ENCODE measurements around the gene MRPL34.

MRPL34 gene

DNA sequence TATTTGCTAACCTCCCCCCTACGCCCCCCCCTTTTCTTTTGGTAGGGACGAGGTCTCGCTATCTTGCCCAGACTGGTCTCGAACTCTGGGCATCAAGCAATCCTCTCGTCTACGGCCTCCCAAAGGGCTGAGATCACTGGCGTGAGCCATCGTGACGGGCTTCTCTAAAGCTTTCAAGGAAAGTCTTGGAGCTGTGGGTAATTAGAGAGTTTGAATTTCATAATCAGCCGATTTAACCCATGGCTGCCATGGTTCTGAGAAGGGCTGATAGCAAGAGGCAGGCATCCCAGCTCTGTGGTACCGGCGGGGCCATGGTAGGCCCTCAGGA is 1.8 kb upstream of the MRPL34 start:
- Histone ChIP-seq H3K36me3 (replicated peaks; ENCODE audit: low read depth, low read length) (no peaks in the 10 kb centered on the region), H3K27ac (ENCODE audit: low read length) (no peak overlapping the region), H3K4me1 (ENCODE audit: low read length) (peaks cover 24% of the 10 kb centered on the region), H3K4me2 (ENCODE audit: low read length) (peak overlapping the region; percentile 73), H4K20me1 (ENCODE audit: insufficient read depth, low read length) (no peaks in the 10 kb centered on the region), H3K79me2 (ENCODE audit: low read length) (peaks cover 17% of the 10 kb centered on the region), H3K9ac (ENCODE audit: low read length) (peak overlapping the region; percentile 41; the same call in 1 of the 2 replicates), H3K9me3 (ENCODE audit: insufficient read depth, low read length) (no peaks in the 10 kb centered on the region), H2AFZ (ENCODE audit: low read depth, low read length) (no peak overlapping the region), H3K27me3 (ENCODE audit: low read depth, low read length) (no peaks in the 10 kb centered on the region), H3K4me3 (ENCODE audit: low read length) (peak overlapping the region; percentile 82)
- no peak for TF ChIP-seq EZH2phosphoT487 (IDR thresholded peaks at IDR 0.05; ENCODE audit: low read depth)
- TF ChIP-seq, protein P1, sequence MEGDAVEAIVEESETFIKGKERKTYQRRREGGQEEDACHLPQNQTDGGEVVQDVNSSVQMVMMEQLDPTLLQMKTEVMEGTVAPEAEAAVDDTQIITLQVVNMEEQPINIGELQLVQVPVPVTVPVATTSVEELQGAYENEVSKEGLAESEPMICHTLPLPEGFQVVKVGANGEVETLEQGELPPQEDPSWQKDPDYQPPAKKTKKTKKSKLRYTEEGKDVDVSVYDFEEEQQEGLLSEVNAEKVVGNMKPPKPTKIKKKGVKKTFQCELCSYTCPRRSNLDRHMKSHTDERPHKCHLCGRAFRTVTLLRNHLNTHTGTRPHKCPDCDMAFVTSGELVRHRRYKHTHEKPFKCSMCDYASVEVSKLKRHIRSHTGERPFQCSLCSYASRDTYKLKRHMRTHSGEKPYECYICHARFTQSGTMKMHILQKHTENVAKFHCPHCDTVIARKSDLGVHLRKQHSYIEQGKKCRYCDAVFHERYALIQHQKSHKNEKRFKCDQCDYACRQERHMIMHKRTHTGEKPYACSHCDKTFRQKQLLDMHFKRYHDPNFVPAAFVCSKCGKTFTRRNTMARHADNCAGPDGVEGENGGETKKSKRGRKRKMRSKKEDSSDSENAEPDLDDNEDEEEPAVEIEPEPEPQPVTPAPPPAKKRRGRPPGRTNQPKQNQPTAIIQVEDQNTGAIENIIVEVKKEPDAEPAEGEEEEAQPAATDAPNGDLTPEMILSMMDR (IDR thresholded peaks at IDR 0.05; ENCODE audit: low read depth, low read length): no peak

DNA sequence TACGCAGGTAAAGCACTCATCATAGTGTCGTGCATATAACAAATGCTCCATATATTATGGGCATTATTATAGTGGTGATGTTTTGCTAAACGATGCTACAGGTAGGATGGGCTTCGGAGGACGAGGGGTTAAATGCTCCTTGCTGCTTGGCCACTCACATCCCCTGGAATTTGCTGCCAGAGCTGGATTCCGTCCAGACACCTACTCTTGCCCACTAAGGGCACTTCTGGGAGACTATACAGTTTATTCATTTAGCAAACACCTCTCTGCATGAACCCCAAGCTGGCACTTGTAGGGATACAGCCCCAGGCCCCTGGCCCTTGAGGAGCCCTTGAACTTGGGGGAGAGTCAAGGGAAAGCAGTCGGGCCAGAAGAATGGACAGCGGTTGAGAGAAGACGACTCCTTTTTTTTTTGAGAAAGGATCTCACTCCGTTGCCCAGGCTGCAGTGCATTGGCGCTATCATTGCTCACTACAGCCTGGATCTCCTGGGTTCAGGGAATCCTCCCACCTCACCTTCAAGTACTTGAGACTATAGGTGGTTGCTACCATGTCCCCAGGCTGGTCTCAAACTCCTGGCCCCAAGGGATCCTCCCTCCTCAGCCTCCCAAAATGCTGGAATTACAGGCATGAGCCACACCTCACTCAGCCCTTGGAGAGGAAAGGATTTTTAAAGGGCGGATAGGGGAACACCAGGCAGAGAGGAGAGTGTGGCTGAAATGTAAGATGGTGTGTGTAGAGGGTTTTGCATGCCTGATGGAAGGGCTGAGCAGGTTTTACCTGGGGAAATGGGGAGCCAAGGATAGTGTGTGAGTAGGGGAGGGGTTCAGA is 1.1 kb upstream of the MRPL34 start:
- Histone ChIP-seq H3K27ac (ENCODE audit: low read length) (peak overlapping the region; percentile 75), H3K4me2 (ENCODE audit: low read length) (peak overlapping the region; percentile 52), H2AFZ (ENCODE audit: low read depth, low read length) (no peak overlapping the region), H3K4me1 (ENCODE audit: low read length) (peaks cover 24% of the 10 kb centered on the region), H3K9me3 (ENCODE audit: insufficient read depth, low read length) (no peaks in the 10 kb centered on the region), H3K79me2 (ENCODE audit: low read length) (peaks cover 19% of the 10 kb centered on the region), H3K27me3 (ENCODE audit: low read depth, low read length) (no peaks in the 10 kb centered on the region), H3K4me3 (ENCODE audit: low read length) (peak overlapping the region; percentile 83), H3K36me3 (replicated peaks; ENCODE audit: low read depth, low read length) (no peaks in the 10 kb centered on the region), H4K20me1 (ENCODE audit: insufficient read depth, low read length) (no peaks in the 10 kb centered on the region), H3K9ac (ENCODE audit: low read length) (peak overlapping the region; percentile 25)
- TF ChIP-seq EZH2phosphoT487 (IDR thresholded peaks at IDR 0.05; ENCODE audit: low read depth): no peak
- TF ChIP-seq, protein P1 (IDR thresholded peaks at IDR 0.05; ENCODE audit: low read depth, low read length): no peak

DNA sequence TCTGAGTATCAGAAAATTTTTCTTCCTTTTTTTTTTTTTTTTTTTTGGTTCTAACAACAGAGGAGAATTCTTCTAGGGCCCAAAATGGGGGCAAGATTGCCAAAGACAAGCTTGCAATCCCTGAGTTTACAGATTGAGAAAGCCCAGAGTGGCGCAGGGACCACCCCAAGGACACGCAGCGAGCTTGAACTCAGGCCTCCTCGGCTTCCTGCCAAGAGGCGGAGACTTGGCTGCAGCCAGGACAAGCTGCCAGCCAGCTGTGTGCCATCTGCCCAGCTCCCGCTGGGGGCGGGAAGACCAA is 506 bp upstream of the MRPL34 start:
- Histone ChIP-seq H3K79me2 (ENCODE audit: low read length) (peaks cover 24% of the 10 kb centered on the region), H4K20me1 (ENCODE audit: insufficient read depth, low read length) (0 out of 2 replicates have a peak, but pooled peaks cover under 1% of the 10 kb centered on the region), H3K27ac (ENCODE audit: low read length) (peak overlapping the region; percentile 75), H3K27me3 (ENCODE audit: low read depth, low read length) (no peaks in the 10 kb centered on the region), H3K9ac (ENCODE audit: low read length) (peak overlapping the region; percentile 25), H3K36me3 (replicated peaks; ENCODE audit: low read depth, low read length) (no peaks in the 10 kb centered on the region), H3K4me2 (ENCODE audit: low read length) (peak overlapping the region; percentile 52), H3K4me1 (ENCODE audit: low read length) (peaks cover 26% of the 10 kb centered on the region), H3K4me3 (ENCODE audit: low read length) (peak overlapping the region; percentile 83), H3K9me3 (ENCODE audit: insufficient read depth, low read length) (no peaks in the 10 kb centered on the region), H2AFZ (ENCODE audit: low read depth, low read length) (no peak overlapping the region)
- TF ChIP-seq, protein P1 (IDR thresholded peaks at IDR 0.05; ENCODE audit: low read depth, low read length): no peak
- TF ChIP-seq EZH2phosphoT487 (IDR thresholded peaks at IDR 0.05; ENCODE audit: low read depth): no peak

DNA sequence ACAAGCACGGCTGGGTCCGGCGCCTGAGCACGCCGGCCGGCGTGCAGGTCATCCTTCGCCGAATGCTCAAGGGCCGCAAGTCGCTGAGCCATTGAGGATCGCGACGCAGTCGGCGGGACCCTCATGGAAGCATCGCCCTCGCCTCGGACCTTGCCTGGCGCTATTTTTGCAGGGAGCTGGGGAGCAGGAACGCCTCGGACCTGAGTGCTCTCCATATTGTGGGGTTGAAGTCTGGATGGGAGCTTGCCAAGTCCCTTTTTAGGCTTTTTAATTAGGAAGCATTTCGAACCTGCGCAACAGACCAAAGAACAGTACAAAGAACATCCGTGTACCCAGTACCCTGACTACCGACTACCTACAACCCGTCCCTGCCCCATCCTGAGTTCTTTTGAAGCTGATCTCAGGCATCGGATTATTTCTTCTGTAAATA is 628 bp downstream of the MRPL34 start:
- peak overlapping the region; percentile 13; the same call in 1 of the 2 replicates for H2AFZ ChIP-seq (ENCODE audit: low read depth, low read length)
- peak overlapping the region; percentile 75 for H3K27ac ChIP-seq (ENCODE audit: low read length)
- H3K27me3 ChIP-seq (ENCODE audit: low read depth, low read length): no peaks in the 10 kb centered on the region
- H3K79me2 ChIP-seq (ENCODE audit: low read length): peaks cover 36% of the 10 kb centered on the region
- no peak for TF ChIP-seq EZH2phosphoT487 (IDR thresholded peaks at IDR 0.05; ENCODE audit: low read depth)
- TF ChIP-seq, protein P1 (IDR thresholded peaks at IDR 0.05; ENCODE audit: low read depth, low read length): no peak
- H3K4me2 ChIP-seq (ENCODE audit: low read length): peak overlapping the region; percentile 77
- peaks cover 33% of the 10 kb centered on the region for H3K4me1 ChIP-seq (ENCODE audit: low read length)
- no peaks in the 10 kb centered on the region for H3K36me3 ChIP-seq (replicated peaks; ENCODE audit: low read depth, low read length)
- H3K9ac ChIP-seq (ENCODE audit: low read length): peak overlapping the region; percentile 73
- H3K4me3 ChIP-seq (ENCODE audit: low read length): peak overlapping the region; percentile 83
- 0 out of 2 replicates have a peak, but pooled peaks cover 5% of the 10 kb centered on the region for H4K20me1 ChIP-seq (ENCODE audit: insufficient read depth, low read length)
- H3K9me3 ChIP-seq (ENCODE audit: insufficient read depth, low read length): no peaks in the 10 kb centered on the region
